C4-2B (cell line): ENCODE measurements around the gene KCNMA1.

Experiments
- CTCF ChIP-seq: fragments of 450-650 bp; conservative IDR thresholded peaks from 2 replicates; pipeline ENCODE4 v1.5.1; 2017; ENCODE audit warnings: mild to moderate bottlenecking
- ZFX ChIP-seq: fragments of 450-650 bp; IDR thresholded peaks from 2 replicates; pipeline ENCODE4 v1.6.1; 2017

GRCh38 chr10:77611221-77611620 lies 26.4 kb downstream of the KCNMA1 start:
- TF ChIP-seq CTCF (no peak), ZFX (no peak)
